C4-2B (cell line): ENCODE measurements around the gene SFSWAP.

Experiments used
- ZFX ChIP-seq: fragments of 450-650 bp; IDR thresholded peaks from 2 replicates; pipeline ENCODE4 v1.6.1; 2017
- TF ChIP-seq, protein P1 (sequence below): fragments of 450-650 bp; conservative IDR thresholded peaks from 2 replicates; pipeline ENCODE4 v1.5.1; 2017; ENCODE audit warnings: mild to moderate bottlenecking

DNA sequence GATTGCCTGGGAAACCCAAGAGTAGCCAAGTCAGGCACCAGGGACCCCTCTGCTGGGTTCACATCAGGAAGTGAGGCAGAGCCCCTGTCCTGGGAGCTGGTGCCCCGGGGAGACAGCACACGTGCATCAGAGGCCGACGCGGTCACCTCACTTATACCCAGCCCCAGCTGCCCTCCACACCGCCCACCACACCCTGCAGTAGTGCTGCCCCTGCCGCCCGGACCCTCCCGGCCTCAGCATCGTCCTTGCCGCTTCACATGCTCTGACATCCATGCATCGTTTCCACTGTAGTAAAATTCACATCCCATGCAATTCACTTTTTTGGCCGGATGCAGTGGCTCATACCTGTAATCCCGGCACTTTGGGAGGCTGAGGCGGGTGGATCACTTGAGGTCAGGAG lies 131.3 kb downstream of the SFSWAP start:
- TF ChIP-seq, protein P1, sequence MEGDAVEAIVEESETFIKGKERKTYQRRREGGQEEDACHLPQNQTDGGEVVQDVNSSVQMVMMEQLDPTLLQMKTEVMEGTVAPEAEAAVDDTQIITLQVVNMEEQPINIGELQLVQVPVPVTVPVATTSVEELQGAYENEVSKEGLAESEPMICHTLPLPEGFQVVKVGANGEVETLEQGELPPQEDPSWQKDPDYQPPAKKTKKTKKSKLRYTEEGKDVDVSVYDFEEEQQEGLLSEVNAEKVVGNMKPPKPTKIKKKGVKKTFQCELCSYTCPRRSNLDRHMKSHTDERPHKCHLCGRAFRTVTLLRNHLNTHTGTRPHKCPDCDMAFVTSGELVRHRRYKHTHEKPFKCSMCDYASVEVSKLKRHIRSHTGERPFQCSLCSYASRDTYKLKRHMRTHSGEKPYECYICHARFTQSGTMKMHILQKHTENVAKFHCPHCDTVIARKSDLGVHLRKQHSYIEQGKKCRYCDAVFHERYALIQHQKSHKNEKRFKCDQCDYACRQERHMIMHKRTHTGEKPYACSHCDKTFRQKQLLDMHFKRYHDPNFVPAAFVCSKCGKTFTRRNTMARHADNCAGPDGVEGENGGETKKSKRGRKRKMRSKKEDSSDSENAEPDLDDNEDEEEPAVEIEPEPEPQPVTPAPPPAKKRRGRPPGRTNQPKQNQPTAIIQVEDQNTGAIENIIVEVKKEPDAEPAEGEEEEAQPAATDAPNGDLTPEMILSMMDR, result no peak
- TF ChIP-seq ZFX, result no peak
